HG03575 (cell line): ENCODE results near the gene CABP1.

Source experiments
- ATAC-seq: cut with Tn5 transposase; IDR thresholded peaks from one replicate; pipeline ENCODE4 v1.9.1; 2021; ENCODE audit not compliant: unreplicated experiment, insufficient number of reproducible peaks, low FRiP score; ENCODE audit errors: extremely low read depth

CABP1 gene

DNA sequence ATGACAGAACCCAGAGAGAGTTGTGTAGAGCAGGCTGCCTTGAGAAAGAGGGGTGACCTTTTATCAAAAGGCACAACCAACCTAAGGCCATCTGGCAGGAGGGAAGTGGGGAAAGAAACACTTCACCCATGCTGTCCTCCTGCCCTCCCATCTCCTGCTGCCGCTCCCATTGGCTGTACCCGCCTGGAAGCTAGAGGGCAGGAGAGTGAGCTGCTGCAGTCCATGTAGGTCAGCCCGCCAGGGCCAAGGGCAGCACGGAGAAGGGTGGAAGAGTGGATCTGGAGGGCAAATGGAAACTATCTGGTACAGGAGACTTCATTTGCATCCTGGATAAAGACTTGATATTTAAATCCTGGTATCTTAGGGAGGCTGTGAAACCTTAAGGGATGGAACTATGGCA lies 11.5 kb upstream of the CABP1 start:
- ATAC-seq, result no peak

- no peak for ATAC-seq
These were observed 10.1 kb upstream of the CABP1 start for GRCh38 chr12:120630104-120630892.

- no peak for ATAC-seq
These were observed 9.3 kb upstream of the CABP1 start for GRCh38 chr12:120631097-120631496.

DNA sequence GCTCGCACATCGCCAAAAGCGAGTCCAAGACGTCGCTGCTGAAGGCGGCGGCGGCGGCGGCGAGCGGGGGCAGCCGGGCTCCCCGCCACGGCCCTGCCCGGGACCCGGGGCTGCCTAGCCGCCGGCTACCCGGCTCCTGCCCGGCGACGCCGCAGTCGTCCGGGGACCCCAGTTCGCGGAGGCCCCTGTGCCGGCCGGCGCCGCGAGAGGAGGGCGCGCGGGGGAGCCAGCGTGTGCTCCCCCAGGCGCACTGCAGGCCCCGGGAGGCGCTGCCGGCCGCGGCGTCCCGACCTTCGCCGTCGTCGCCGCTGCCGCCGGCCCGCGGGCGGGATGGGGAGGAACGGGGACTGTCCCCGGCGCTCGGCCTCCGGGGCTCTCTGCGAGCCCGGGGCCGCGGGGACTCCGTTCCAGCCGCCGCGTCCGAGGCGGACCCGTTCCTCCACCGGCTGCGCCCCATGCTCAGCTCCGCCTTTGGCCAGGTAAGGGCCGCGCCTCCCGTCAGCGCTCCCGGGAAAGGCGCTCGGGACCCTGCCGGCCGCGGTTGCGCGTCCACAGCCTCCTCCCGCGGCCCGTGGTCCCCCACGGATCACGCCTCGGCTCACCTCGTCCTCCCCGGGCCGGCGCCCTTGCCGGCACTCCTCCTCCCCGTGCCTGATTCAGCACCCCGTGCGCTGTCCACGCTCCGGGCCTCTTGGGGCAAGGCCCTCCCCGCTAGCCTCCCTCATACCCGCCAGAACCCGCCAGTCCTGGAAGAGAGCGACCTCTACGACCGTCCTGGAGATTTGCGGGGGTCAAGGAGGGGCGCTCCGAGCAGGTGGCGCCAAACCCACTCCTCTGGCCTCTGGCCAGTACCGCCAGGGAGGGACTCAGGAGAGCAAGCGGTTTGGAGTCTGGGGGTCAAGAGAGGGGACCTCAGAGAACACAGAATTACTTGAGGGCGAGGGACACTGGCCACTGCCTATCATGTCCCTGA lies 721 bp downstream of the CABP1 start:
- ATAC-seq, result no peak

- ATAC-seq, result no peak
These were observed 1.7 kb downstream of the CABP1 start for GRCh38 chr12:120642121-120642520.

- no peak for ATAC-seq
These were observed 2.4 kb downstream of the CABP1 start for GRCh38 chr12:120642826-120643225.

DNA sequence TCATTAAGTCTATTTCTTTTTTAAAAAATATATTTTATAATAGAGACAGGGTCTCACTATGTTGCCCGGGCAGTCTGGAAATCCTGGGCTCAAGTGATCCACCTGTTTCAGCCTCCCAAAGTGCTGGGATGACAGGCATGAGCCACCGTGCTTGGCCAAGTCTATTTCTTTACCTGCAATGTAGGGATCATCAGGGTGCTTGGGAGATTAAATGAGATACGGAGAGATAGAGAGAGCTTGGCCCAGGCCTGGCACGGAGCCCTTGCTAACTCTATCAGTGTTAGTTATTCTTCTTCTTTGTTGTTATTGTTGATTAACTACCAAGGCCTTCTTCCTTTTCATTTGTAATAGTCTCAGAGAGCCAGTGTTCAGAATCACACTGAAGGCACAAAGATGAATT lies 3.1 kb downstream of the CABP1 start:
- no peak for ATAC-seq

DNA sequence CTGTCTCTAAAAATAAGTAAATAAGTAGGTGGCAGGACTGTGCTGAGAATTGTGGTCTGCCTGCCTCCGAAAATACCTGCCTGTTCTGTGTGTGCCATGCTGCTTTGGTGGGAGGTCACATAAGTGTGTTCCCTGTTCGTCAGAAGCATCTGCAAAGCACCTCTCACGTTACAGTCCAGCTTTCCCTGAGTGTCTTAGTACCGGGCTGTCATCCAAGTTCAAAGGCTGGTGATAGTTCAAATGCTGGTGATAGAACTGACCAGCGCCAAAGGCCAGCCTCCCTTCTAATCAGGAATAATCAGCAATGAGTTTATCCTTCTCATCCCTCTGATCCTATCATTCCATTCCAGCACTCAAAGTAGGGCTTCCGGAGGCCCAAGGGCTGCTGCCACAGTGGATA lies 5.6 kb downstream of the CABP1 start:
- no peak for ATAC-seq

DNA sequence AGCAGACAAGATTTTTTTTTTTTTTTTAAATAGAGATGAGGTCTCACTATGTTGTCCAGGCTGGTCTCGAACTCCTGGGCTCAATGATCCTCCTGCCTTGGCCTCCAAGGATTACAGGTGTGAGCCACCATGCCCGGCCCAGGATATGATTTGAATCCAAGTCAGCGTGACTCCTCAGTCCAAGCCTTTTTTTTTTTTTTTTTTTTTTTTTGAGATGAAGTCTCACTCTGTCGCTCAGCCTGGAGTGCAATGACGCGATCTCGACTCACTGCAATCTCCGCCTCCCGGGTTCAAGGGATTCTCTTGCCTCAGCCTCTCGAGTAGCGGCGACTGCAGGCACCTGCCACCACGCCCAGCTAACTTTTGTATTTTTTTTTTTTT lies 6.9 kb downstream of the CABP1 start:
- no peak for ATAC-seq

GRCh38 chr12:120649442-120650232 lies 9.2 kb downstream of the CABP1 start:
- no peak for ATAC-seq

- no peak for ATAC-seq
These were observed 9.8 kb downstream of the CABP1 start for GRCh38 chr12:120650233-120650690.

GRCh38 chr12:120651821-120652220 lies 11.4 kb downstream of the CABP1 start:
- ATAC-seq, result no peak

- ATAC-seq, result no peak
These were observed 12.4 kb downstream of the CABP1 start for GRCh38 chr12:120652656-120653435.

GRCh38 chr12:120653611-120654010 lies 13.2 kb downstream of the CABP1 start:
- ATAC-seq, result no peak

GRCh38 chr12:120654656-120655055 lies 14.2 kb downstream of the CABP1 start:
- ATAC-seq, result no peak

GRCh38 chr12:120656008-120656407 lies 15.6 kb downstream of the CABP1 start:
- ATAC-seq, result no peak

DNA sequence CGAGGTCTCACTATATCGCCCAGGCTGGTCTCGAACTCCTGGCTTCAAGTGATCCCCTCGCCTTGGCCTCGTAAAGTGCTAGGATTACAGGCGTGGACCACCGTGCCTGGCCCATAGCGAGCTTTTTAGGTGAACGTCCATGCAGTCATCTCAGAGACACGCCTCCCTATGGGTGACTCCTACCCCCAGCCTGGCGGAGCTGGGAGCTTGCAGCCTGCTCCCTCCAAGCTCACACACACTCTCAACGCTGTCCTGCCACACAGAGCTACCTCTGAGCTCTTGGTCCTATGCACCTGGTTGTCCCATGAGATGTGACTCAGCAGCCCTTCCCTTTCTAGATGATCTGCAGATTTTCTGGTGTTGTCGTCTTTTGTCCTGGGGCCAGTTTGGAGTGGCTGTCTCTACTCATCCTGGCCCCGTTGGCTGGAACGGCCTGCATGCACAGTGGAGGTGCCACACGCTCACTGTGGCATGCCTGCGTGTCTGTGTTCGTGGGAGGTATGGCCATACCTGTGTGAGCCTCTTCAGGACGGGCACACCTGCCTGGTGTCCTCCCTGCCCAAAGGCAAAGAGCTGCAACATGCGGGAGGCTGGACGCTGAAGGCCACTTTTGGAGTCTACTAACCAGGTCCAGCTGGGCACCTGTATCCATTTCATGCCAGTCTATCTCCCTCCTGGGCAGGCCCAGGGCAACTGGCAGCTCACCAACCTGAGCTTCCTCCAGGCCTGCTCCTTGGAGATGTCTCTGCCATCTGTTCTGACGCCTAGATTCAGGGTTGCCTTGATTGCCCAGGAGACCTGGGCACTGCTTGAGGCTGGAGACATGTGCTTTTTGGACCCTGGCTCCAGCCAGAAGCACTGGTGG lies 18.1 kb downstream of the CABP1 start:
- ATAC-seq, result no peak

GRCh38 chr12:120659151-120659525 lies 18.7 kb downstream of the CABP1 start:
- no peak for ATAC-seq
